NCI-H187 (cell line): ENCODE measurements around the gene TOGARAM1.

ENCODE experiments used
- DNase-seq, 2 experiments: peaks; one replicate each; lab custom pipeline; 2025; lab: John Stamatoyannopoulos, UW

TOGARAM1 gene, protein sequence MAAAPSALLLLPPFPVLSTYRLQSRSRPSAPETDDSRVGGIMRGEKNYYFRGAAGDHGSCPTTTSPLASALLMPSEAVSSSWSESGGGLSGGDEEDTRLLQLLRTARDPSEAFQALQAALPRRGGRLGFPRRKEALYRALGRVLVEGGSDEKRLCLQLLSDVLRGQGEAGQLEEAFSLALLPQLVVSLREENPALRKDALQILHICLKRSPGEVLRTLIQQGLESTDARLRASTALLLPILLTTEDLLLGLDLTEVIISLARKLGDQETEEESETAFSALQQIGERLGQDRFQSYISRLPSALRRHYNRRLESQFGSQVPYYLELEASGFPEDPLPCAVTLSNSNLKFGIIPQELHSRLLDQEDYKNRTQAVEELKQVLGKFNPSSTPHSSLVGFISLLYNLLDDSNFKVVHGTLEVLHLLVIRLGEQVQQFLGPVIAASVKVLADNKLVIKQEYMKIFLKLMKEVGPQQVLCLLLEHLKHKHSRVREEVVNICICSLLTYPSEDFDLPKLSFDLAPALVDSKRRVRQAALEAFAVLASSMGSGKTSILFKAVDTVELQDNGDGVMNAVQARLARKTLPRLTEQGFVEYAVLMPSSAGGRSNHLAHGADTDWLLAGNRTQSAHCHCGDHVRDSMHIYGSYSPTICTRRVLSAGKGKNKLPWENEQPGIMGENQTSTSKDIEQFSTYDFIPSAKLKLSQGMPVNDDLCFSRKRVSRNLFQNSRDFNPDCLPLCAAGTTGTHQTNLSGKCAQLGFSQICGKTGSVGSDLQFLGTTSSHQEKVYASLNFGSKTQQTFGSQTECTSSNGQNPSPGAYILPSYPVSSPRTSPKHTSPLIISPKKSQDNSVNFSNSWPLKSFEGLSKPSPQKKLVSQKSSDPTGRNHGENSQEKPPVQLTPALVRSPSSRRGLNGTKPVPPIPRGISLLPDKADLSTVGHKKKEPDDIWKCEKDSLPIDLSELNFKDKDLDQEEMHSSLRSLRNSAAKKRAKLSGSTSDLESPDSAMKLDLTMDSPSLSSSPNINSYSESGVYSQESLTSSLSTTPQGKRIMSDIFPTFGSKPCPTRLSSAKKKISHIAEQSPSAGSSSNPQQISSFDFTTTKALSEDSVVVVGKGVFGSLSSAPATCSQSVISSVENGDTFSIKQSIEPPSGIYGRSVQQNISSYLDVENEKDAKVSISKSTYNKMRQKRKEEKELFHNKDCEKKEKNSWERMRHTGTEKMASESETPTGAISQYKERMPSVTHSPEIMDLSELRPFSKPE (N-terminal part only)

DNA sequence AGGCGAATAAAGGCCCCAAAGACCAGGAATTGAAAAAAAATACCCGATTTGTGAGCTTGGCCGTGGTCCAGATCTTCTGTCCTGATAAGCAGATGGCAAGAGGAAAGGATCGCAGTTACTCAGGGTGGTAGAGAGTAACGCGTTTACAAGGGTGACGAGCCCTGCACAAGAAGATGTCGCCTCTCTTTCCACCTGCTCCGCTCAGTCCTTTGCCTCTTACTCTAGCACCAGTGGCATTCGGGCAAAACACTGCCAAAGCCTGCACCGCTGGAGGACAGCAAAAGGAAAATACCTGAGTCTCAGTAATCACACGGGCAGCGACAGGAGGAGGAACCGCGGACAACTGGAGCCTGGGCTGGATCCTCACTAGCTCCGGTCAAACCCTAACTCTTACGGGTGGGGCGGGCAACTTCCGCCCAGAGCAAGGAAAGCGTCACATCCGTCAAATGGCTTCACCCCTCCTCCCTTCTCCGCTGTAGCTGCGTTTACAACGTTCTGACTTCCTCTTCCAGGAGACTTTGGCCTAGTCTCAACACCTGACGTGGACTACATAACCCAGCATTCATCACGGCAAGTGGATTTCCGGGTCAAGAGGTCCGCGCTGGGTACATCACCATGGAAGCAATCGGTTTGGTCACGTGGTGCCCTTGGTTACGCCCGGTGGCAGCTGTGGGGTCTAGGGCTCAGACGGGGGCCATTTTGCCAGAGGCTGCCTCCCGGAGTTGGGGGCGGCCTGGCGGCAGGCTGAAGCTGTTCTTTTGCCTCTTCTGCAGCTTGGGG lies at the start of gene TOGARAM1, which contains the start of gene KLHL28:
TOGARAM1 (plus strand) TSS at position 637 of the 780 bp plus-strand sequence. CDS start 232 bp downstream, outside the sequence.
KLHL28 (minus strand) TSS at position 394 of the 780 bp plus-strand sequence. CDS start 16,019 bp downstream, outside the sequence.
- DNase-seq = peak; percentile 97 to 98

- no peak for DNase-seq
Observed at GRCh38 chr14:44914849-44915248, 47.1 kb upstream of the TOGARAM1 start.

DNA sequence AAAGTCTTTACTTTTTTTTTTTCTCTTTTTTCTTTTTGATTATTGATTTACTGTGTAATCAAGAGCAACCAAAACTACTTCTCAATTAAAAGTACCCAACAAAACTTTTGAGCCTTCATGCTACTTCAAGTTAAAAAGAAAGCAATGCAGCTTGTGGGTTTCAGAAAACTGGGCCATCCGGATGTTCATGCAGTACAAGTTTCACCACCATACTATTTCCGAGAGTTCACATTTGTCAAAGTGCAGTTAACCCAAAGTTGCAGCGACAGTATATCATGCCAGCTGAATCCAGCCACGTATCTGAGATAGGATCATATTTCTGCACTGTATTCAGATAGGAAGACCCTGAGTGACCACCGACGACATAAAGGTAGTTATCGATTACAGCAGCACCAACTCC lies 33.2 kb upstream of the TOGARAM1 start:
- no peak for DNase-seq

GRCh38 chr14:44935155-44935554 lies 26.8 kb upstream of the TOGARAM1 start:
- DNase-seq = no peak

GRCh38 chr14:44937547-44937946 lies 24.4 kb upstream of the TOGARAM1 start:
- no peak for DNase-seq

GRCh38 chr14:44940211-44940610 lies 21.8 kb upstream of the TOGARAM1 start:
- no peak for DNase-seq

- DNase-seq = no peak
Observed at GRCh38 chr14:44940944-44941343, 21.0 kb upstream of the TOGARAM1 start.

GRCh38 chr14:44941591-44941990 lies 20.4 kb upstream of the TOGARAM1 start:
- DNase-seq = no peak

DNA sequence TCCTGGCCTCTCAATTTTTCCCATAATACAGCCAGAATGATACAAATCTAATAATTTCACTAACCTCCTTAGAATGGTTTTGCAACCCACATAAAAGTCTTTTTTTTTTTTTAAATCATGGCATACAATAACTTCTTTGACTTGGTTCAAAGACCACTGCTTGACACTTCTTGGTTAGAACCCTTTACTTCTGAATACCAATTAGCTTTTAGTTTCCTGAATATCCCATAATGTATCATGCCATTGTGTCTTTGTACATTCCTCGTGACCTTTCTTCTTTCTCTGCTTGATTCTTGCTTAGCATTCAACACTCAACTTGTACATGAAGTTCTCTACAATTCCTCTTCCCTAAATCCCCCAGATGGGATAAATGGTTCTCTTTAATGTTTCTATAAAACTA lies 19.6 kb upstream of the TOGARAM1 start:
- no peak for DNase-seq

GRCh38 chr14:44944107-44944506 lies 17.9 kb upstream of the TOGARAM1 start:
- no peak for DNase-seq

DNA sequence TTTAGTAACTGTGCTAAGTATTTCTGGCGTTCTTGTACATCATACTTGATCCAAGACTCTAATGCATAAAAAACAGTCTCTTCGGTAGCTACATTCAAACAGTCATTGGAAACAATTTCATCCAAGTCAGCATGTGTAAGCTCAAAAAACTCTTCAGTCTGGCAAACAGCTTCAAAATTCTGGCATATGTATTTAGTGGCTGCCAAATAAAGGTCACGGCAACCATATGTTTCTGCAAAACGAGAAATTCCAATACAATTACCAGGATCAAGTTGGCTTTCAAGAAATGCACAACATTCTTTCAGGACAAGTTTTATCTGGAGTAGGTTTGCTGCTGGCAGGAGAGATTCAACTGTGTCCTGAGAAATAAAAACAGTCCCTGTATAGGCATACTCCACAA lies 16.7 kb upstream of the TOGARAM1 start:
- DNase-seq = no peak

DNA sequence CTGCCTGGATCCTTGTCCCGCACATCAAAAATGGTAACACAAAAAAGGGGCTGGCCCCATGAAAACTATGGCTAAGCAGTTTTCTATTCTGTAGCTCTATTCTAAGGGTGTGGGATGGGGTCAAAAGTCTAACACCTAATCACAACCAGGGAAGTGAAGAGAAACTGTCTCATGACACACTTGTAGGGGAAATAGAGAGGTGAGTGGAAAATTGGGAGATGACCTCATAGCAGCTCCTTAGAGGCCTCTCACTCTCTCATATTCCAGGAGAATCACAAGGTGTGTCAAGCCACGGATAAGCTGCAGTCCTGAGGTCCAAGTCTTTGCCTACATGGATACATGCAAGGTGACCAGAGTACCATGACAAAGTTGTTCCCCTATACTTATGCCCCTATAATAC lies 10.9 kb upstream of the TOGARAM1 start:
- no peak for DNase-seq

DNA sequence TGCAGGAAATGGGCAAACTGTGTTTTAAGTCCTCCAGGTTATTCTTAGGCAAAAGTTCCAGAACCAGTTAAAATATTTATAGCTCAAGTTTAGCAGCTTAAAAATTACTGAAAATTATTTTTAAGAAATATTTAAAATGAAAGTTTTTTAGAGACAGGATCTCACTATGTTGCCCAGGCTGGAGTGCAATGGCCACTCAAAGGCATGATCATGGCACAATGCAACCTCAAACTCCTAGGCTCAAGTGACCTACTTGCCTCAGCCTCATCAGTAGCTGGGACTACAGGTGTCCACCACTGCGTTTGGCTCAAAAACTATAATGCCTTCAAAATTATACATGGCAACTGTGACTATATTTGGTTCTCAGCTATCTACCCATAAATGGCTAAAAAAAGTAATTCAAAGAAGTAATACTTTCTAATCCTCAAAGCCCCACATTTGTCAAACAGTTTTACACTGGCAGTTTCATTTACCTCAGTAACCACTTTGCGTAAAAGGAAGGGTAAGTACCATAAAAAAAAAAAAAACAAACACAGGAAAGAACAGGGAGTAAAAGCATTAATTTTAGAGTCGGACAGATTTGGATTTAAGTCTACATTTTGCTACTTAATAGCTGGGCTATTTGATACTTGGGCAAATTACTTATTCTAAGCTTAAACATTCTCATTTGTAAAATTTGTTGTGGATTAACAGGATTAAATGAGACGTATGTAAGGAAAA lies 9.4 kb upstream of the TOGARAM1 start:
- DNase-seq = no peak

DNA sequence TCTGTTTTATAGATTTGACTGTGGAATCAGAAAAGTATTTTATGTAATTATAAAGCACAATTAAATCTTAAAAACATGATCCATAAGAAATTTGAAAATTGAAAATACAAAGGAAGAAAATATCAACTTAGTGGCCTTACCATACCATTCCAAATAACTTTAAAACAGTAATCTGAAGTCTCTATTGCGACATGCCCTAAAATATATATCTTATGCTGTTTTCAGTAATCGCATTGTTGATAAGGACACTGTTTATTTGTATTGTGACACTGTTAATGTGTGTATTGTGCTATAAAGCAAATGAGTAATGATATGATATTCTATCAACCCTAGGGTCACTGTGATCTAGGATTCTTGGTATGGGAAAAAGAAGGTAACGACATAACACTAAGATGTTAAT lies 7.2 kb upstream of the TOGARAM1 start:
- no peak for DNase-seq

DNA sequence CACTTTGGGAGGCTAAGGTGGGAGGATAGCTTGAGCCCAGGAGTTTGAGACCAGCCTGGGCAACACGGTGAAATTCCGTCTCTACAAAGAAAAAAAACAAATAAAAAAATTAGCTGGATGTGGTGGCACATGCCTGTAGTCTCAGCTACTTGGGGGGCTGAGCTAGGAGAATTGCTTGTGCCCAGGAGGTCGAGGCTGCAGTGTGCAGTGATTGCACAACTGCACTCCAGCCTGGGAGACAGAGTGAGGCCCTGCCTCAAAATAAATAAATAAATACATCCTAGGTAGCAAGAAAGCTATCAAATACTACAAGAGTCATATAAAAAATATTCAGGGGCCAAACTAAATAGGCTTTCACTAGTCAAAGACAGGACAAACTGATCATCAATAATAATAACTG lies 6.5 kb upstream of the TOGARAM1 start:
- DNase-seq = no peak

GRCh38 chr14:44956866-44957265 lies 5.1 kb upstream of the TOGARAM1 start:
- DNase-seq = no peak

DNA sequence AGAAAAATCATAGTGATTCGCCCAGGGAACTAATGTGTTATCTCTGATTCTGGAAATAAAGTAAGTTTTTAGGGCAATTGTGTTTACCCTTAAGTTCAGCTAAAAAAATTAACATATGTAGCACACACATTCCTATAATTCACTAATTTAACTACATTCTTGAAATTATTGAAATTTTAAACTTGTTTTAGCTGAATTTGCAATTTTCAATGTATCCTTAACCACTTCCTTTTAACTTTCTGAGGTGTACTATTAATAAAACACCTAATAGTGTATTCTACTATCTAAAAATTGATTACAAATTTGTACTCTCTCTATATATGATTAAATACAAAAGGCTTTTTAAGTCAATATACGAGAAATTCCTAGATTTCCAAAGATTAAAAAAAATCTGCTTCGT lies 2.5 kb upstream of the TOGARAM1 start:
- no peak for DNase-seq

- DNase-seq = no peak
Observed at GRCh38 chr14:44960146-44960545, 1.8 kb upstream of the TOGARAM1 start.

GRCh38 chr14:44960646-44961045 lies 1.3 kb upstream of the TOGARAM1 start:
- DNase-seq = no peak

DNA sequence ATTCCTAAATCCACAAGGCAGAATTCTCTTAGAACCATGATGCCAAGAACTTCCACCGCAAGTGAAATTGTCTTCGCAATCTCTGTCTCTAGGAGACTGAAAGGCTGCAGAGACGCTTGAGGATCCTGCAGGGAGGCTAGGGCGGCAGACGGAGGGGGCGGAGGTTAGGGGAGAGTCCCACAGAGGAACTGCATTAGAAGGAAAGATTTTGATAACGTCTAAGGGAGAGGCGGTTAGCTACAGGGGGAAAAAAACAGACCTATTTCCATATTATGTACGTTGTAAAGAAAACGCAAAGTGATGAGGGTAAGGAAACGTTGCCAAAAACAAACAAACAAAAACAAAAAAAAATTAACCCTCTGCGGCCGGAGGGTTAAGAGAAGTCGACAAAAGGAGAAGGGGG lies 838 bp upstream of the TOGARAM1 start:
- DNase-seq = peak in 1 of 2 experiments; percentile 32
